Caco-2 (cell line): ENCODE measurements around the gene CFAP58. TPM values are rescaled to one million over a fixed set of nuclear protein-coding genes. Genes with fewer than 3 reads are reported as not detected.

ENCODE experiments used
- BruUV-seq: library from RNA; stranded (reverse); fragments of 400-500 nt; replicated peaks from 2 replicates; lab custom pipeline; 2021; lab: Mats Ljungman, UMichigan
- CTCF ChIA-PET: fragments of 300-600 bp; sonication (Branson Sonifier 250); formaldehyde crosslinking; loops from one replicate; lab custom pipeline; 2022; ENCODE audit warnings: antibody characterized with exemption; lab: Charles Lee
- POLR2A ChIA-PET: fragments of 300-600 bp; sonication (Branson Sonifier 250); formaldehyde crosslinking; loops from one replicate; lab custom pipeline; 2022; ENCODE audit warnings: antibody characterized with exemption; lab: Charles Lee
- DNase-seq, 2 experiments: peaks; one replicate each; pipeline versions ENCODE4 v3.0.0 to v3.0.0-alpha.2; 2020 to 2022
- H3K27me3 ChIP-seq: replicated peaks from 2 replicates; pipeline ENCODE4 v1.6.0; 2011; ENCODE audit warnings: low read length; ENCODE audit not compliant: control insufficient read depth, insufficient read depth
- H3K36me3 ChIP-seq: 2 replicates; pipeline ENCODE4 v1.5.1; 2011; ENCODE audit warnings: low read length; ENCODE audit not compliant: control insufficient read depth, insufficient read depth
- H3K4me1 ChIP-seq: fragments of 250-450 bp; sonication (Bioruptor Pico); 2 replicates; pipeline ENCODE4 v1.5.1; 2020; ENCODE audit warnings: mild to moderate bottlenecking
- H3K4me3 ChIP-seq: 2 replicates; pipeline ENCODE4 v1.5.1; 2011; ENCODE audit warnings: low read depth, mild to moderate bottlenecking, control low read depth, low read length
- H3K9me3 ChIP-seq: fragments of 250-450 bp; sonication (Bioruptor Pico); 2 replicates; pipeline ENCODE4 v1.5.1; 2020; ENCODE audit warnings: mild to moderate bottlenecking, moderate library complexity
- H3K27ac Mint-ChIP-seq: one replicate; pipeline ENCODE4 v1.8.0; 2022; ENCODE audit warnings: mixed read lengths; ENCODE audit not compliant: unreplicated experiment
- H3K27me3 Mint-ChIP-seq: one replicate; pipeline ENCODE4 v1.8.0; 2022; ENCODE audit warnings: mixed read lengths; ENCODE audit not compliant: insufficient read depth, unreplicated experiment
- H3K36me3 Mint-ChIP-seq: one replicate; pipeline ENCODE4 v1.8.0; 2022; ENCODE audit warnings: mild to moderate bottlenecking, mixed read lengths; ENCODE audit not compliant: insufficient read depth, unreplicated experiment
- H3K4me1 Mint-ChIP-seq: one replicate; pipeline ENCODE4 v1.8.0; 2022; ENCODE audit warnings: low read depth, mixed read lengths; ENCODE audit not compliant: unreplicated experiment
- H3K4me3 Mint-ChIP-seq: one replicate; pipeline ENCODE4 v1.8.0; 2022; ENCODE audit warnings: mild to moderate bottlenecking, moderate library complexity, mixed read lengths; ENCODE audit not compliant: unreplicated experiment
- H3K9me3 Mint-ChIP-seq: one replicate; pipeline ENCODE4 v1.8.0; 2022; ENCODE audit warnings: mixed read lengths; ENCODE audit not compliant: unreplicated experiment
- intact Hi-C: fragments of 100-400 bp; cut with micrococcal nuclease; formaldehyde crosslinking; loops from one replicate; pipeline ENCODE4 v1.10.0; 2022; ENCODE audit not compliant: unreplicated experiment
- total RNA-seq: library from RNA; stranded (reverse); gene quantifications from 2 replicates; pipeline ENCODE4 v1.2.3, GENCODE V29; 2022
- TF ChIP-seq, protein P1 (sequence below), 2 experiments: fragments of 200-600 bp in 1 of 2; IDR thresholded peaks; 1 replicate in 1 of 2; 2 replicates in 1 of 2; pipeline versions ENCODE4 v1.5.1 to v1.8.0; 2011 to 2022; ENCODE audit warnings: antibody characterized with exemption in 1 of 2, control low read depth in 1 of 2, inconsistent platforms in 1 of 2, low read depth in 1 of 2, low read length in 1 of 2, mild to moderate bottlenecking in 1 of 2, moderate library complexity in 1 of 2; ENCODE audit not compliant: insufficient read depth in 1 of 2, severe bottlenecking in 1 of 2, unreplicated experiment in 1 of 2

Gene CFAP58
- total RNA-seq, 1 experiment from 2014 or later = not detected

GRCh38 chr10:104348601-104349000 is 5.0 kb upstream of the CFAP58 start:
- intact Hi-C loops = no loop called here
- Histone ChIP-seq H3K9me3 (no peaks in the 10 kb centered on the region), H3K4me3 (no peak overlapping the region), H3K36me3 (no peaks in the 10 kb centered on the region), H3K27me3 (no peaks in the 10 kb centered on the region), H3K4me1 (peaks cover 7% of the 10 kb centered on the region; the same call in 1 of the 2 replicates)
- H3K9me3 Mint-ChIP-seq = no peaks in the 10 kb centered on the region
- H3K27ac Mint-ChIP-seq = no peak overlapping the region
- no peaks in the 10 kb centered on the region for H3K4me1 Mint-ChIP-seq
- ChIA-PET CTCF (no interaction called here), POLR2A (no interaction called here)
- H3K4me3 Mint-ChIP-seq = no peak overlapping the region
- H3K36me3 Mint-ChIP-seq = no peaks in the 10 kb centered on the region
- TF ChIP-seq, protein P1, sequence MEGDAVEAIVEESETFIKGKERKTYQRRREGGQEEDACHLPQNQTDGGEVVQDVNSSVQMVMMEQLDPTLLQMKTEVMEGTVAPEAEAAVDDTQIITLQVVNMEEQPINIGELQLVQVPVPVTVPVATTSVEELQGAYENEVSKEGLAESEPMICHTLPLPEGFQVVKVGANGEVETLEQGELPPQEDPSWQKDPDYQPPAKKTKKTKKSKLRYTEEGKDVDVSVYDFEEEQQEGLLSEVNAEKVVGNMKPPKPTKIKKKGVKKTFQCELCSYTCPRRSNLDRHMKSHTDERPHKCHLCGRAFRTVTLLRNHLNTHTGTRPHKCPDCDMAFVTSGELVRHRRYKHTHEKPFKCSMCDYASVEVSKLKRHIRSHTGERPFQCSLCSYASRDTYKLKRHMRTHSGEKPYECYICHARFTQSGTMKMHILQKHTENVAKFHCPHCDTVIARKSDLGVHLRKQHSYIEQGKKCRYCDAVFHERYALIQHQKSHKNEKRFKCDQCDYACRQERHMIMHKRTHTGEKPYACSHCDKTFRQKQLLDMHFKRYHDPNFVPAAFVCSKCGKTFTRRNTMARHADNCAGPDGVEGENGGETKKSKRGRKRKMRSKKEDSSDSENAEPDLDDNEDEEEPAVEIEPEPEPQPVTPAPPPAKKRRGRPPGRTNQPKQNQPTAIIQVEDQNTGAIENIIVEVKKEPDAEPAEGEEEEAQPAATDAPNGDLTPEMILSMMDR (IDR thresholded peaks at IDR 0.05; ENCODE audit: insufficient read depth in 1 of 2, low read depth in 1 of 2, low read length in 1 of 2, severe bottlenecking in 1 of 2, unreplicated experiment in 1 of 2) = no peak
- BruUV-seq = no TSS peak
- DNase-seq = no peak
- H3K27me3 Mint-ChIP-seq = peaks cover 9% of the 10 kb centered on the region

DNA sequence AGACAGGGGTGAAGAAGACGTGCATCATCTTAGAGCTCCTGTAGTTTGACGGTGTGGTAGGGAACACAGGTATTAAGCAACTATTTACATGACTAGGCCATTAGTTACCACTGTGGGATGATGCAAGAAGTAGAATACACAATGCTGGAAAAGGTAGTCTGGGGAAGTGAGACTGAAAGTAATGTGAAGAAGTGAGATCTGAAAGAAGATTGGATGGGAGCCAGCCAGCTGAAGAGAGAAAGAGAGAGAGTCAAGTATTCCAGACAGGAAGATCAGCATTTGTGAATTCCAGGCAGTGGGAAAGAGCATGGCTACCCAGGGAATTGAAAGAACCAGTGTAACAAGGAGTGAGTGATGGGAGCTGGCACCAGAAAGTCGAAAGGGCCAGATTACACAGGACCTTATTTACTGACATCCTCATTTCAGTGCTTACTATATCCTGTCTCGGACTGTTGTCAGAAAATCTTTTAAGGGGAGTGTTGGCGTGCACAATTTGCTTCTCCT is 4.0 kb upstream of the CFAP58 start:
- H3K4me1 Mint-ChIP-seq = no peaks in the 10 kb centered on the region
- no peaks in the 10 kb centered on the region for H3K36me3 Mint-ChIP-seq
- TF ChIP-seq, protein P1 (IDR thresholded peaks at IDR 0.05; ENCODE audit: insufficient read depth in 1 of 2, low read depth in 1 of 2, low read length in 1 of 2, severe bottlenecking in 1 of 2, unreplicated experiment in 1 of 2) = no peak
- Histone ChIP-seq H3K4me3 (no peak overlapping the region), H3K36me3 (no peaks in the 10 kb centered on the region), H3K9me3 (no peaks in the 10 kb centered on the region), H3K4me1 (peaks cover 7% of the 10 kb centered on the region; the same call in 1 of the 2 replicates), H3K27me3 (no peaks in the 10 kb centered on the region; the same call in 1 of the 2 replicates)
- peak in 1 of 2 experiments; percentile 36 for DNase-seq
- ChIA-PET POLR2A (no interaction called here), CTCF (interaction anchor here (0.6 to 2.9 kb wide), 6 partner anchors 10 to 54 kb away, joined by 3 to 9 read pairs (median 3); no protein-coding TSS in a partner anchor)
- no peaks in the 10 kb centered on the region for H3K9me3 Mint-ChIP-seq
- peaks cover 9% of the 10 kb centered on the region for H3K27me3 Mint-ChIP-seq
- no peak overlapping the region for H3K27ac Mint-ChIP-seq
- BruUV-seq = no TSS peak
- intact Hi-C loops = loop anchor here (1.0 to 5.0 kb wide), 5 partner anchors 11 to 461 kb away; partner anchors contain the start of gene ITPRIP
- no peak overlapping the region for H3K4me3 Mint-ChIP-seq

DNA sequence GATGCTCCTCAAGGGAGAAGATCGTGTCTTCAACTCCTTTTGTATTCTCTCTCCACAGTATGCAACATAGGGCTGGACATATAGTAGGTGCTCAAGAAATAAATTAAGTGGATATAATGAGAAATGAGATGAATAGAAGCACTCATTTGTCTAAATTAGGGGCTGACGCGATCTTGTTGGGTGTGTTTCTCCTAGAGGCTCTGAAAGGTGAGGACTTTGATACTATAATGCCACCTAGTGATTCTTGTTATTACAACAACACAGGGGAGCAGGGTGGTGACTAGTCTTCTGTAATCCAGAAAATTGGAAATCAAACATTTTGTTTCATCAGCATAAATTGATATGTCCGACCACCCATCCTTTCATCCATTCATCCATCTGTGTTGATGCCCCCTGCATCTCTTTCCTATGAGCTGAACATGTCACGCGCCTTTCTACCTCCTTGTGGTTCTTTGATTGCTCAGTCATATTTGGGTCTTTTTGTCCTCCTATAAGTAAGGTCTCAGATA is 3.5 kb upstream of the CFAP58 start:
- POLR2A ChIA-PET = no interaction called here
- Mint-ChIP-seq H3K9me3 (no peaks in the 10 kb centered on the region), H3K27me3 (peaks cover 9% of the 10 kb centered on the region), H3K36me3 (no peaks in the 10 kb centered on the region), H3K27ac (no peak overlapping the region), H3K4me1 (no peaks in the 10 kb centered on the region), H3K4me3 (no peak overlapping the region)
- BruUV-seq = no TSS peak
- DNase-seq = peak in 1 of 2 experiments; percentile 58
- CTCF ChIA-PET = interaction anchor here (1.0 to 2.9 kb wide), 4 partner anchors 12 to 44 kb away, joined by 3 to 9 read pairs (median 4); no protein-coding TSS in a partner anchor
- peaks cover 7% of the 10 kb centered on the region; the same call in 1 of the 2 replicates for H3K4me1 ChIP-seq
- no peaks in the 10 kb centered on the region; the same call in 1 of the 2 replicates for H3K27me3 ChIP-seq
- intact Hi-C loops = loop anchor here (1.0 to 5.0 kb wide), 5 partner anchors 12 to 461 kb away; partner anchors contain the start of gene ITPRIP
- H3K4me3 ChIP-seq = no peak overlapping the region
- no peaks in the 10 kb centered on the region for H3K36me3 ChIP-seq
- TF ChIP-seq, protein P1 (IDR thresholded peaks at IDR 0.05; ENCODE audit: insufficient read depth in 1 of 2, low read depth in 1 of 2, low read length in 1 of 2, severe bottlenecking in 1 of 2, unreplicated experiment in 1 of 2) = peak; percentile 59 to 62
- H3K9me3 ChIP-seq = no peaks in the 10 kb centered on the region
